Upper lobe of left lung (tissue), 4 donors: ENCODE results near the gene CLSTN2.

Source experiments
- CTCF ChIP-seq, 6 experiments: fragments of 450-650 bp in 4 of 6; fragments of 200-600 bp in 2 of 6; sonication (generic) in 2 of 6; IDR thresholded peaks; one replicate each; pipeline ENCODE4 v1.5.1; 2016 to 2019; ENCODE audit warnings: antibody characterized with exemption in 6 of 6
- EP300 ChIP-seq, 4 donors: sonication (generic); formaldehyde crosslinking; IDR thresholded peaks; one replicate each; pipeline ENCODE4 v1.5.1; 2017; ENCODE audit warnings: antibody characterized with exemption in 4 of 4, control low read depth in 2 of 4
- POLR2A ChIP-seq, 4 donors: fragments of 450-650 bp; IDR thresholded peaks; one replicate each; pipeline ENCODE4 v1.5.1; 2016 to 2017; ENCODE audit warnings: antibody characterized with exemption in 4 of 4, mild to moderate bottlenecking in 2 of 4
- POLR2AphosphoS5 ChIP-seq, 2 donors: sonication (generic); formaldehyde crosslinking; IDR thresholded peaks; one replicate each; pipeline ENCODE4 v1.5.1; 2017; ENCODE audit warnings: antibody characterized with exemption in 2 of 2

- TF ChIP-seq CTCF (IDR thresholded peaks at IDR 0.05) (no peak), POLR2AphosphoS5 (IDR thresholded peaks at IDR 0.05) (no peak), POLR2A (IDR thresholded peaks at IDR 0.05) (no peak), EP300 (IDR thresholded peaks at IDR 0.05) (no peak)
These were observed 115.4 kb downstream of the CLSTN2 start for GRCh38 chr3:140050396-140050795.
